HepG2 (cell line): ENCODE results near the gene FBXW4. TPM values are rescaled to one million over a fixed set of nuclear protein-coding genes. Genes with fewer than 3 reads are reported as not detected.
A peak's percentile ranks its signal among the peaks of the same experiment; 100 is the strongest.

Experiments used
- EHMT2 ChIP-seq: fragments of 200-600 bp; sonication (generic); IDR thresholded peaks from 2 replicates; pipeline ENCODE4 v1.7.0; 2017; ENCODE audit warnings: antibody characterized with exemption, low read depth, low read length, borderline replicate concordance
- HDAC1 ChIP-seq: sonication (generic); formaldehyde crosslinking; IDR thresholded peaks from 2 replicates; pipeline ENCODE4 v1.5.1; 2020; ENCODE audit warnings: mild to moderate bottlenecking, missing genetic modification reagents
- NFAT5 ChIP-seq: sonication (generic); formaldehyde crosslinking; IDR thresholded peaks from 2 replicates; pipeline ENCODE4 v1.4.0; 2020; ENCODE audit warnings: missing genetic modification reagents
- PHF8 ChIP-seq: sonication (generic); formaldehyde crosslinking; IDR thresholded peaks from 2 replicates; pipeline ENCODE4 v1.5.0; 2020; ENCODE audit warnings: missing genetic modification reagents
- RBFOX2 ChIP-seq: fragments of 200-400 bp; formaldehyde crosslinking; IDR thresholded peaks from 2 replicates; pipeline ENCODE4 v1.6.1; 2017; ENCODE audit warnings: low read depth, mild to moderate bottlenecking, low read length
- REL ChIP-seq: sonication (generic); formaldehyde crosslinking; conservative IDR thresholded peaks from 2 replicates; pipeline ENCODE4 v1.8.0; 2022; ENCODE audit warnings: mild to moderate bottlenecking, missing genetic modification reagents, moderate library complexity
- SUZ12 ChIP-seq: fragments of 150-350 bp; IDR thresholded peaks from 2 replicates; pipeline ENCODE4 v1.6.1; 2014; ENCODE audit warnings: low read depth, low read length
- TBX2 ChIP-seq: sonication (generic); formaldehyde crosslinking; IDR thresholded peaks from 2 replicates; pipeline ENCODE4 v1.5.0; 2020; ENCODE audit warnings: missing genetic modification reagents, mild to moderate bottlenecking, borderline replicate concordance
- THAP11 ChIP-seq: IDR thresholded peaks from 2 replicates; pipeline ENCODE4 v1.6.1; 2016; ENCODE audit warnings: missing biosample characterization, missing genetic modification reagents
- ZBTB37 ChIP-seq: sonication (generic); formaldehyde crosslinking; IDR thresholded peaks from 2 replicates; pipeline ENCODE4 v1.4.0; 2020; ENCODE audit warnings: mild to moderate bottlenecking, missing genetic modification reagents
- ZFYVE20 ChIP-seq: sonication (generic); formaldehyde crosslinking; IDR thresholded peaks from 2 replicates; pipeline ENCODE4 v1.8.0; 2023; ENCODE audit warnings: low read depth, mild to moderate bottlenecking, moderate library complexity, missing genetic modification reagents, borderline replicate concordance
- ZNF687 ChIP-seq: sonication (generic); formaldehyde crosslinking; IDR thresholded peaks from 2 replicates; pipeline ENCODE4 v1.5.1; 2020; ENCODE audit warnings: mild to moderate bottlenecking, missing genetic modification reagents, moderate library complexity
- ZNF691 ChIP-seq: sonication (generic); formaldehyde crosslinking; IDR thresholded peaks from 2 replicates; pipeline ENCODE4 v1.4.0; 2020; ENCODE audit warnings: missing genetic modification reagents, low read depth, mild to moderate bottlenecking, borderline replicate concordance
- ZNF790 ChIP-seq: sonication (generic); formaldehyde crosslinking; IDR thresholded peaks from 2 replicates; pipeline ENCODE4 v1.8.0; 2022; ENCODE audit warnings: missing genetic modification reagents, mild to moderate bottlenecking, borderline replicate concordance
- polyA plus RNA-seq, 8 experiments: library from polyadenylated mRNA; depleted of rRNA in 3 of 8; stranded (reverse) in 7 of 8; unstranded in 1 of 8; fragments of >200 nt; fragmentation: Illumina TruSeq in 4 of 8; extraction: Trizol in 4 of 8; gene quantifications; 2 replicates each; pipeline versions ENCODE4 v1.2.1 to v1.2.3, GENCODE V29; 2011 to 2016; ENCODE audit warnings: low read depth in 4 of 8, missing spikeins in 1 of 8, mixed read lengths in 1 of 8; ENCODE audit not compliant: insufficient read depth in 1 of 8
- total RNA-seq, 5 experiments: library from RNA; depleted of rRNA; stranded (reverse); fragments of >200 nt; fragmentation: Illumina TruSeq; extraction: Trizol; gene quantifications; 2 replicates each; pipeline ENCODE4 v1.2.3, GENCODE V29; 2016; ENCODE audit warnings: low read depth in 1 of 5

Gene FBXW4
- total and polyA plus RNA-seq, 2 of the 13 experiments (the other 11 are each of a cell fraction or from before 2014, with no cell fraction given): 23.5 to 33.7 TPM

- peak; percentile 74 for TF ChIP-seq THAP11
- peak; percentile 56 for TF ChIP-seq ZNF691 (CRISPR knock-in tag)
- TF ChIP-seq ZFYVE20 (CRISPR knock-in tag): 0 out of 2 replicates have a peak, but pooled peaks have one; percentile 68
- TF ChIP-seq PHF8: peak; percentile 79; the same call in 1 of the 2 replicates
- no peak for TF ChIP-seq SUZ12
- peak; percentile 95 for TF ChIP-seq NFAT5 (CRISPR knock-in tag)
- no peak for TF ChIP-seq REL (CRISPR knock-in tag)
- no peak for TF ChIP-seq ZBTB37 (CRISPR knock-in tag)
- peak; percentile 94 for TF ChIP-seq ZNF687 (CRISPR knock-in tag)
- TF ChIP-seq EHMT2: no peak
- peak; percentile 50; the same call in 1 of the 2 replicates for TF ChIP-seq TBX2
- peak; percentile 29; the same call in 1 of the 2 replicates for TF ChIP-seq ZNF790
- TF ChIP-seq RBFOX2: peak; percentile 77; the same call in 1 of the 2 replicates
- TF ChIP-seq HDAC1 (CRISPR knock-in tag): no peak; the same call in 1 of the 2 replicates
Observed at GRCh38 chr10:101693978-101694673, 844 bp downstream of the FBXW4 start (continued).
